HG02981 (cell line): ENCODE results near the gene ACKR3.
A peak's percentile ranks its signal among the peaks of the same experiment; 100 is the strongest.

Source experiments
- ATAC-seq: cut with Tn5 transposase; IDR thresholded peaks from one replicate; pipeline ENCODE4 v1.9.1; 2021; ENCODE audit warnings: mild to moderate bottlenecking, moderate library complexity; ENCODE audit not compliant: unreplicated experiment

ACKR3 gene

GRCh38 chr2:236569573-236569973, at the start of gene ACKR3:
ACKR3 (plus strand) TSS chr2:236569825; CDS start chr2:236580466, 10,641 bp downstream.
- ATAC-seq, result peak; percentile 69

GRCh38 chr2:236521556-236521955, 48.1 kb upstream of the ACKR3 start:
- no peak for ATAC-seq

- no peak for ATAC-seq
Measured at GRCh38 chr2:236523249-236523648, 46.4 kb upstream of the ACKR3 start.

GRCh38 chr2:236525411-236525997, 44.1 kb upstream of the ACKR3 start:
- no peak for ATAC-seq

- ATAC-seq, result no peak
Measured at GRCh38 chr2:236526455-236527158, 43.0 kb upstream of the ACKR3 start.

GRCh38 chr2:236527159-236527630, 42.4 kb upstream of the ACKR3 start:
- ATAC-seq, result no peak

GRCh38 chr2:236529606-236530005, 40.0 kb upstream of the ACKR3 start:
- ATAC-seq, result no peak

GRCh38 chr2:236530512-236530911, 39.1 kb upstream of the ACKR3 start:
- ATAC-seq, result no peak

GRCh38 chr2:236531195-236531594, 38.4 kb upstream of the ACKR3 start:
- no peak for ATAC-seq

- ATAC-seq, result no peak
Measured at GRCh38 chr2:236531996-236532395, 37.6 kb upstream of the ACKR3 start.

- no peak for ATAC-seq
Measured at GRCh38 chr2:236533343-236533742, 36.3 kb upstream of the ACKR3 start.

GRCh38 chr2:236535024-236535423, 34.6 kb upstream of the ACKR3 start:
- ATAC-seq, result no peak

- ATAC-seq, result peak; percentile 42
Measured at GRCh38 chr2:236536727-236537398, 32.8 kb upstream of the ACKR3 start.

GRCh38 chr2:236538242-236538641, 31.4 kb upstream of the ACKR3 start:
- peak; percentile 47 for ATAC-seq

- ATAC-seq, result no peak
Measured at GRCh38 chr2:236541008-236541562, 28.5 kb upstream of the ACKR3 start.

GRCh38 chr2:236544362-236544761, 25.3 kb upstream of the ACKR3 start:
- no peak for ATAC-seq

- ATAC-seq, result peak; percentile 49
Measured at GRCh38 chr2:236545248-236545658, 24.4 kb upstream of the ACKR3 start.

- ATAC-seq, result peak; percentile 63
Measured at GRCh38 chr2:236545814-236546480, 23.7 kb upstream of the ACKR3 start.

- ATAC-seq, result no peak
Measured at GRCh38 chr2:236546561-236547002, 23.0 kb upstream of the ACKR3 start.

- ATAC-seq, result no peak
Measured at GRCh38 chr2:236547725-236548124, 21.9 kb upstream of the ACKR3 start.
